Heart left ventricle (tissue), 16 donors: ENCODE measurements around the gene LYAR. TPM values are rescaled to one million over a fixed set of nuclear protein-coding genes. Genes with fewer than 3 reads are reported as not detected.

ENCODE experiments used
- ATAC-seq, 4 donors: fragments of 200-7000 bp; cut with Tn5 transposase; one replicate each; pipeline ENCODE4 v1.9.1; 2020 to 2022; ENCODE audit warnings: moderate library complexity in 4 of 4, mild to moderate bottlenecking in 3 of 4, moderate number of reproducible peaks in 1 of 4
- DNase-seq, 5 donors: peaks; one replicate each; pipeline ENCODE4 v3.0.0-alpha.2; 2020
- H3K27ac ChIP-seq, 12 donors: fragments of 200-600 bp; sonication (generic) in 4 of 12; one replicate each; pipeline versions ENCODE4 v1.5.0 to v1.8.0; 2016 to 2022; ENCODE audit warnings: mild to moderate bottlenecking in 2 of 12
- H3K27me3 ChIP-seq, 9 donors: fragments of 200-600 bp; sonication (generic) in 2 of 9; one replicate each; pipeline versions ENCODE4 v1.5.1 to v1.8.0; 2016 to 2022; ENCODE audit warnings: mild to moderate bottlenecking in 3 of 9
- H3K36me3 ChIP-seq, 9 donors: fragments of 200-600 bp; sonication (generic) in 2 of 9; one replicate each; pipeline versions ENCODE4 v1.5.0 to v1.8.0; 2018 to 2022; ENCODE audit warnings: mild to moderate bottlenecking in 2 of 9
- H3K4me1 ChIP-seq, 12 donors: fragments of 200-600 bp; sonication (generic) in 4 of 12; one replicate each; pipeline versions ENCODE4 v1.5.0 to v1.8.0; 2016 to 2022; ENCODE audit warnings: mild to moderate bottlenecking in 3 of 12
- H3K4me3 ChIP-seq, 12 donors: fragments of 200-600 bp; sonication (generic) in 4 of 12; one replicate each; pipeline versions ENCODE4 v1.5.0 to v1.8.0; 2017 to 2022; ENCODE audit warnings: mild to moderate bottlenecking in 9 of 12, moderate library complexity in 4 of 12
- H3K9me3 ChIP-seq, 12 donors: fragments of 200-600 bp; sonication (generic) in 4 of 12; one replicate each; pipeline versions ENCODE4 v1.5.0 to v1.8.0; 2016 to 2022; ENCODE audit warnings: mild to moderate bottlenecking in 1 of 12
- CTCF ChIP-seq, 12 donors: fragments of 200-600 bp; sonication (generic) in 4 of 12; IDR thresholded peaks; one replicate each; pipeline versions ENCODE4 v1.5.0 to v1.8.0; 2018 to 2022; ENCODE audit warnings: antibody characterized with exemption in 12 of 12, mild to moderate bottlenecking in 5 of 12
- POLR2A ChIP-seq, 2 donors: fragments of 450-650 bp; IDR thresholded peaks; one replicate each; pipeline ENCODE4 v1.6.1; 2017; ENCODE audit warnings: antibody characterized with exemption in 2 of 2, mild to moderate bottlenecking in 2 of 2, moderate library complexity in 2 of 2
- WGBS, 4 donors: extraction: QIAGEN DNeasy Blood & Tissue Kit in 2 of 4; methylation state at CpG; one replicate each; pipeline versions ENCODE4 v1.1.5 to v1.1.7; 2013 to 2018; 5-methylcytosine and 5-hydroxymethylcytosine counted together
- intact Hi-C, 10 donors: fragments of 100-400 bp; cut with DNase I; formaldehyde crosslinking; loops; one replicate each; pipeline versions ENCODE4 v1.11.1 to v1.14.2; 2022
- polyA plus RNA-seq, 2 donors: library from polyadenylated mRNA; stranded (reverse); fragments of 200-250 nt; gene quantifications; one replicate each; pipeline ENCODE4 v1.2.3, GENCODE V29; 2013
- total RNA-seq, 9 donors: library from RNA; depleted of rRNA in 2 of 9; stranded (reverse); fragments of >200 nt in 2 of 9; fragmentation: NEBNext Ultra II Directional in 3 of 9; extraction: Animal tissue kit (Norgen Biotek cat#: 25700) in 3 of 9; gene quantifications; one replicate each; pipeline versions ENCODE4 v1.1.0 to v1.2.4, GENCODE V29; 2016 to 2023
- donor health status: ischemic (EF 13 %, LVEDD 7.1; RV severe dilation, severe dysfunction).
- donor health status: healthy with polysubstance abuse.
- donor health status: DM: no; HTN: yes; CAD: no.
- donor health status: DM: no; HTN: no; CAD: no.
- donor health status: ischemic (EF 25% LVEDD 6.9; RV normal size, moderate dysfunction).
- donor health status: ischemic (EF 25% LVEDD 5.7; RV mildly dilated, moderate dysfunction).
- donor health status: healthy.
- donor health status: DM: yes; HTN: yes; CAD: no.
- donor health status: ischemic (EF 35%, LVEDD 5.7; RV mildly dilated, moderate dysfunction).
- donor health status: nonischemic (EF 11% LVEDD 7.7; RV severe dilation, severe dysfunction).
- donor health status: DM: yes; HTN: yes; CAD: no.
- donor health status: PGD.
- donor health status: ischemic (EF 29% LVEDD 5.4; RV normal size, mild dysfunction).
- donor health status: nonischemic (EF 23%, LVEDD 6.1; RV moderate dilation, normal function).

The LYAR gene
- total and polyA plus RNA-seq, 11 donors, result 8.6 to 16.6 (median 12.5) TPM

- WGBS, 4 donors, result 87 to 89% (median 88%) methylated on average over 18 of the region's 18 CpGs
Observed at GRCh38 chr4:4321951-4322688, 32.2 kb upstream of the LYAR start.

GRCh38 chr4:4320951-4321714, 31.2 kb upstream of the LYAR start:
- 93 to 94% (median 94%) methylated on average over 20 to 26 of the region's 26 CpGs for WGBS, 4 donors
- H3K36me3 ChIP-seq, result peaks cover 0 to 66% (median 58%) of the 10 kb centered on the region in 9 donors
- H3K9me3 ChIP-seq, result no peaks in the 10 kb centered on the region

More at GRCh38 chr4:4321951-4322688, 32.2 kb upstream of the LYAR start:
- H3K4me3 ChIP-seq, result no peak overlapping the region
- no peaks in the 10 kb centered on the region for H3K9me3 ChIP-seq
- intact Hi-C loops, result no loop called here
- peaks cover 0 to 13% (median 0%) of the 10 kb centered on the region in 12 donors for H3K4me1 ChIP-seq
- DNase-seq, result no peak
- peak in 1 of 4 donors; percentile 28 for ATAC-seq
- H3K27ac ChIP-seq, result no peak overlapping the region
- no peak for TF ChIP-seq CTCF (IDR thresholded peaks at IDR 0.05)
- TF ChIP-seq POLR2A (IDR thresholded peaks at IDR 0.05), result no peak
- peaks cover 0 to 56% (median 48%) of the 10 kb centered on the region in 9 donors for H3K36me3 ChIP-seq
- no peaks in the 10 kb centered on the region for H3K27me3 ChIP-seq

GRCh38 chr4:4320528-4320927, 30.6 kb upstream of the LYAR start:
- peaks cover 0 to 72% (median 64%) of the 10 kb centered on the region in 9 donors for H3K36me3 ChIP-seq
- DNase-seq (no peak), ATAC-seq (no peak)

More at GRCh38 chr4:4320951-4321714, 31.2 kb upstream of the LYAR start:
- H3K4me1 ChIP-seq, result peaks cover 0 to 13% (median 0%) of the 10 kb centered on the region in 12 donors
- H3K27ac ChIP-seq, result no peak overlapping the region
- no peak for TF ChIP-seq POLR2A (IDR thresholded peaks at IDR 0.05)
- no peak for TF ChIP-seq CTCF (IDR thresholded peaks at IDR 0.05)
- ATAC-seq, result no peak
- no peak overlapping the region for H3K4me3 ChIP-seq
- DNase-seq, result no peak
- H3K27me3 ChIP-seq, result no peaks in the 10 kb centered on the region
- intact Hi-C loops, result no loop called here

More at GRCh38 chr4:4320528-4320927, 30.6 kb upstream of the LYAR start:
- H3K27me3 ChIP-seq, result no peaks in the 10 kb centered on the region
- no peak for TF ChIP-seq CTCF (IDR thresholded peaks at IDR 0.05)
- TF ChIP-seq POLR2A (IDR thresholded peaks at IDR 0.05), result no peak
- no peak overlapping the region for H3K4me3 ChIP-seq
- WGBS, 4 donors, result 90 to 96% (median 95%) methylated on average over 15 of the region's 15 CpGs
- no peaks in the 10 kb centered on the region for H3K9me3 ChIP-seq
- intact Hi-C loops, result no loop called here
- H3K4me1 ChIP-seq, result peaks cover 0 to 13% (median 0%) of the 10 kb centered on the region in 12 donors
- no peak overlapping the region for H3K27ac ChIP-seq
